GM21515 (cell line): Measurements from ENCODE around the gene CPEB1.

ENCODE experiments used
- ATAC-seq: cut with Tn5 transposase; IDR thresholded peaks from one replicate; pipeline ENCODE4 v1.9.1; 2021; ENCODE audit not compliant: unreplicated experiment

CPEB1 gene

GRCh38 chr15:82647045-82647834 is at the start of gene CPEB1:
CPEB1 (minus strand) TSS chr15:82647363; CDS start chr15:82628459, 18,904 bp downstream.
- no peak for ATAC-seq

DNA sequence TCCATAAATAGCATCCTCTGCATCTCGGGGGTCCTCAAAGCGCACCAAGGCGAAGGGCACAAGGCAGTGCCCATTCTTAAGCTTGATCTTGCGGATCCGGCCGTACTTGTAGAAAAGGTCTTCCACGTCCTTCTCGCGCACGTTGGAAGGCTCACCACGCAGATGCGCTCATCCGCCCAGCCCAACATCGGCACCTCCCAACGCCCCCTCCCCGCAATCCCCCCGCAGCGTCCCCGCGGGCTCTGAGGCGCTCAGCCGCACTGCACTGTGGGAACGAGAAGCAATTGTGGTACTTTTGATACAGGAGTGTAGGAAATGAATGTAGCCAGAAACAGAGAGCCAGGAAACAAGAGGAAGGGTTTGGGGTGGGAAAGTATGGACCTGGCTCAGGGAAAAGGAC is 45.0 kb upstream of the CPEB1 start:
- ATAC-seq = no peak

- no peak for ATAC-seq
These were observed 42.0 kb upstream of the CPEB1 start for GRCh38 chr15:82689147-82689546.

- no peak for ATAC-seq
These were observed 41.5 kb upstream of the CPEB1 start for GRCh38 chr15:82688691-82689090.

GRCh38 chr15:82681371-82681770 is 34.2 kb upstream of the CPEB1 start:
- ATAC-seq = no peak

- peak; percentile 81 for ATAC-seq
These were observed 33.3 kb upstream of the CPEB1 start for GRCh38 chr15:82680200-82681102.

DNA sequence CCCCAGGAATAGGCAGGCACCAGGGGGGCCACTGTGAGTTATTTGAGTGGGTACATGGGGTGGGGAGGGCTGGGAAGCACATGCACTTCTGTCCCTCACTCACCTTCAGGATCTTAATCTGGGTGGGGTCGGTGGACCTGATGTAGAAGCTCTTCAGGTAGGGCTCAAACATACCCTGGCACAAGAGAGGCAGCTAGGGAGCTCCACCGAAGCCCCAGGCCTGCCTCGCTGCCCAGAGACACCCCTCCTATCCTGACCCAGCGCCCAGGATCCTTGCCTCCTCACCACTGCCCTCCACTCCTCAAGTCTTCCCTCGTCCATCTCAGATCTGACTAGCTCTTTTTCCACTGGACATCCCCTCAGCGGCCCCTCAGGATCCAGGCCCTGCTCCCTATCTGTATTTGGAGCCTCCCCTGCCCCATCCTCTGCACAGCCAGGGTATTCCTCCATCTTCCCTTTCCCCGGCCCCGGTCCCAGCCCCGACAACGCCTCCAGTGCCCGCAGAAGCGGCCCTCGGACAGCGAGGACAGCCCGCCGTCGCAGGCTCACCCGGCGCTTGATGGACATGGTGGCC is 32.5 kb upstream of the CPEB1 start:
- no peak for ATAC-seq

DNA sequence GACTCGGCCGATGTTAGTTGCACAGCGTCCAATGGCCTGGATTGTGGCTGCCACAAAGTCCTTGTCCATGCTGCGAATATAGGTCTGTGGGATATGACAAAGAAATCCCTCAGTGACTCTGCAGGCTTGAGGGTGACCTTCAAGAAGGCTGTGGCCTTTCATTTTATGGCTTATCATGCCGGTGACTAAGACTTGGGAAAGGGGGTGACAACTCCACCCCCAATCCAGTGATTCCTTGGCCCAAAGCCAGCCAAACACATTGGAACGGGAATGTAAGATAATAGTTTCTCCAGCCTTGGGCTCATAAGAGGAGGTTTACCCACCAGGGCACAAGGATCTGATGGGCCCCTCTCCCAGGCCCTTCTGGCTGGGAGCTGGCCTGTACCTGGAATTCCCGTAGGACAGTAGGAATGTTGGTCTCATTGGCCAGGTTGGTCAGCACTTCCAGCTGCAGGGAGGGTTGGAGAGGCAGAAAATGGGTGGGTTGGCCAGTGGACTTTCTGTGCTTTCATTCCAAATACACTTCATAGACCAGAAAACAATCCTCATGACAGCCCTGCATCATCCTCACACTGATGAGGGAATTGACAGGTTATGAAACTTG is 30.7 kb upstream of the CPEB1 start:
- no peak for ATAC-seq

DNA sequence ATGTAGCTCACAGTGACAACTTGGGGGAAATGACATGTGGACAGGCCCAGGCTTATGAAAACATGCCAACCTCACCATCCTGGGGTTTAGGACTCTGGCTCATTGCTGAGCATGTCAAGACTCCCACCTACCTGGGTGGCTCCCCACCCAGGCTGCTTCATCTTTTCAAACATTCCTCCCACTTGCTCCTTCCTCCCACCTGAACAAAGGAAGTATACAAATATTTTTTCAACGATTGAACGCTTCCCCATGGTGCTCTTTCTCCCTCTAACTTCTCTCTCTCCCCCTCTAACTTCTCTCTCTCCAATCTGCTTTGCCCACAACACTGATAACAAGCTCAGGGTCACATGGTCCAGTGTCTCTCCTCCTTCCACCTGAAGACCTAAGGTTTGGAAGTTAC is 27.7 kb upstream of the CPEB1 start:
- no peak for ATAC-seq

DNA sequence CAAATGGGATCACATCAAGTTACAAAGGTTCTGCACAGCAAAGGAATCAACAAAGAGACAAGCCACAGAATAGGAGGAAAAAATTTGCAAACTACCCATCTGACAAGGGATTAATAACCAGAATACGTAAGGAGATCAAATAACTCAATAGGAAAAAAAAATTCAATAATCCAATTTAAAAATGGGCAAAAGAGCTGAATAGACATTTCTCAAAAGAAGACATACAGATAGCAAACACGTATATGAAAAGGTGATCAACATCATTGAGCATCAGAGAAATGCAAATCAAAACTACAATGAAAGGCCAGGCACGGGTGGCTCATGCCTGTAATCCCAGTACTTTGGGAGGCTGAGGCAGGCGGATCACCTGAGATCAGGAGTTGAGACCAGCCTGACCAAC is 23.5 kb upstream of the CPEB1 start:
- ATAC-seq = no peak

- ATAC-seq = no peak
These were observed 19.4 kb upstream of the CPEB1 start for GRCh38 chr15:82666606-82667005.

DNA sequence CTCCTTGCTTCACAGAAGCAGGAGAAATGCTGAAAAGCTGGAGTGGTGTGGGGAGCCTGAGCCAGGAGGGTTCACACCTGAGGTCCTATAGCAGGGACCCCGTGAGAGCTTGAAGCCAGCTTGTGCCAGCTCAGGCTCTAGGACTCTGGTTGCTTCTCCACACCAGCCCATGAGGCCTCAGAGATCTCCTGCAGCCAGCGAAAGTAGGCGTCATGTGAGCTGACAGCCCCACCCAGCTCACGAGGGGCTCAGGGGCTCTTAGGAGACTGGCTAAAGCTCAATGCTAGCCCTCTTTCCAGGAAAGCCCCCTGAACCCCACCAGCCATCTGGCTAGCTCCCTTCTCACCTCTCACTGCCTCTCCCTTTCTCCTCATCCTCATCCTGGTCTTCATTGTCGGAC is 16.9 kb upstream of the CPEB1 start:
- no peak for ATAC-seq

- ATAC-seq = no peak
These were observed 16.0 kb upstream of the CPEB1 start for GRCh38 chr15:82663186-82663600.

DNA sequence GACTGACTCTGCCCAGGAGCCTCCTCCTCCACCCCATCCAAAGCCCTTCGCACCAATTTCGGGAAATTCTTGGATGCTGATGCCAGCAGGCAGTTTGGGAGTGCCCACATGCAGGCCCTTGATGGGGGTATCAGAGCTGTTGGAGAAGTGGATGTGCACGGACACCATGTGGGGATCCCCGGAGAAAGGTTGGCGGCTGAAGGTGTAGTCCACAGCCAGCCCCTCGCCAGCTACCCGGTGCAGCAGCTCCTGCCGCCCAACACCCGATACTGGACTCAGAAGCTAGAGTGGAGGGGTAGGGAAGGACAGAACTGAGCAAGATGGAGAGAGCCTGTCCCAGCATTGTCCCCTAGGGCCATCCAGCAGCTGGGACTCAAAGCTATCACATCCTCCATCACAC is 15.5 kb upstream of the CPEB1 start:
- no peak for ATAC-seq

GRCh38 chr15:82660378-82660777 is 13.2 kb upstream of the CPEB1 start:
- no peak for ATAC-seq

GRCh38 chr15:82656641-82657266 is 9.6 kb upstream of the CPEB1 start:
- ATAC-seq = no peak

- no peak for ATAC-seq
These were observed 8.4 kb upstream of the CPEB1 start for GRCh38 chr15:82655606-82656005.

- no peak for ATAC-seq
These were observed 6.5 kb upstream of the CPEB1 start for GRCh38 chr15:82653483-82654168.

DNA sequence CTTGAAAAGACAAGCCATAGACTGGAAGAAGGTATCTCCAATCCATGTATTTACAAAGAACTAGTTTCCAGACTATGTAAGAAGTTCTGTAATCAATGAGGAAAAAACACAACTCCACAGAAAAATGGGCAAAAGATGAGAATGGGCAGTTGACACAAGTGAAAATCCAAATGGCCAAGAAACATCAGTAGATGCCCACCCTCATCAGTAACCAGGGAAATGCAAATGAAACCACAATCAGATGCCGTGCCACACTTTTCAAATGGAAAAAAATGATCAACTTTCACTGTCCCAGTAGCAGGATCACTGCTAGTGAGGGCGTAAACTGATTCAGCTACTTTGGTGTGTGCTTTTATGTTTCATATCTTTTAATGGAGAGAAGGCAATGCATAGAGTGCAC is 4.5 kb upstream of the CPEB1 start:
- ATAC-seq = no peak

DNA sequence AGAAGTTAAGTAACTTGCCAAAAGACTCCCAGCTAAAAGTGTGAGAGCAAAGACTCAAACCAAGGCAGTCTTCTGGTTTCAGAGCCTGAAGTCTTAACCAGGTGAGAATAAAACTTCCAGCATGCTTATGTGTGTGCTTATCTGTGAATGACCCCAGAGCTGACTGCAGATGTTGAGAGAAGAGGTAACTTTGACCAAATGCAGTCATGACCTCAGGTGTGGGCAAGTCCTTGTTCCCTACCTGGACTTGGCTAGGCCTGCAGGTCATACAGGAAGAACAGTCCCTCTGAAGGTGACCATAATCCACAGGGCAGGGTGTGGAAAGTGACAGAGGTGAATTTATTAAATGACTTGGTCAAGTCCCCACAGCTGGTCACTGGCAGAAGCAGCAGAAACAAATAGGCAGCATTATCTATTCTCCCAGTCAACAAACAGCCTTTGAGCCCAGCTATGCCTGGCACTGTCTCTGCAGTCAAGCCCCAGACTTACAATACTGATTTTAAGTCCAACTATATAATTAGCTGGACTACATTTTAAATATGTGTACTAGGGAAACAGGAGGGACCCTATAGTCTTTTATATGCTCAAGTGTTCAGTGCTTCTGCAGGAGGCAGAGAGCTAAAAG is 3.0 kb upstream of the CPEB1 start:
- no peak for ATAC-seq
